PC-9 (cell line): ENCODE data around the gene COX4I1. TPM values are rescaled to one million over a fixed set of nuclear protein-coding genes. Genes with fewer than 3 reads are reported as not detected.
A peak's percentile ranks its signal among the peaks of the same experiment; 100 is the strongest.

Experiments
- BruUV-seq: library from RNA; stranded (reverse); fragments of 400-500 nt; replicated peaks from 2 replicates; lab custom pipeline; 2021; lab: Mats Ljungman, UMichigan
- CTCF ChIA-PET: fragments of 300-600 bp; sonication (Branson Sonifier 250); formaldehyde crosslinking; loops from one replicate; lab custom pipeline; 2022; ENCODE audit warnings: antibody characterized with exemption; lab: Charles Lee
- POLR2A ChIA-PET: fragments of 300-600 bp; sonication (Branson Sonifier 250); formaldehyde crosslinking; loops from one replicate; lab custom pipeline; 2022; ENCODE audit warnings: antibody characterized with exemption; ENCODE audit not compliant: unreplicated experiment; lab: Charles Lee
- DNase-seq, 2 experiments: peaks; one replicate each; pipeline versions ENCODE4 v3.0.0 to v3.0.0-alpha.2; 2015 to 2022; ENCODE audit warnings: mixed read lengths in 1 of 2
- H2AFZ ChIP-seq: fragments of 200-600 bp; sonication (generic); 2 replicates; pipeline ENCODE4 v1.8.1; 2017; ENCODE audit warnings: antibody characterized with exemption
- H3F3A ChIP-seq: fragments of 200-600 bp; sonication (generic); 2 replicates; pipeline ENCODE4 v1.8.1; 2017; ENCODE audit warnings: antibody characterized with exemption, mild to moderate bottlenecking, low read depth; ENCODE audit not compliant: insufficient read depth
- H3K27ac ChIP-seq: fragments of 200-600 bp; sonication (generic); 2 replicates; pipeline ENCODE4 v1.6.1; 2016; ENCODE audit warnings: mixed run types
- H3K27me3 ChIP-seq: fragments of 200-600 bp; sonication (generic); 2 replicates; pipeline ENCODE4 v1.6.1; 2016; ENCODE audit warnings: low read depth, mixed run types; ENCODE audit not compliant: insufficient read depth
- H3K36me3 ChIP-seq: fragments of 200-600 bp; sonication (generic); 2 replicates; pipeline ENCODE4 v1.6.1; 2016; ENCODE audit warnings: low read depth, mixed run types
- H3K4me1 ChIP-seq: fragments of 200-600 bp; sonication (generic); replicated peaks from 2 replicates; pipeline ENCODE4 v1.6.1; 2016; ENCODE audit warnings: mixed run types; ENCODE audit not compliant: insufficient read depth
- H3K4me2 ChIP-seq: fragments of 200-600 bp; sonication (generic); 2 replicates; pipeline ENCODE4 v1.6.1; 2017; ENCODE audit warnings: mixed run types
- H3K4me3 ChIP-seq: fragments of 200-600 bp; sonication (generic); 2 replicates; pipeline ENCODE4 v1.6.1; 2016; ENCODE audit warnings: mixed run types
- H3K79me2 ChIP-seq: fragments of 200-600 bp; sonication (generic); 2 replicates; pipeline ENCODE4 v1.6.1; 2017; ENCODE audit warnings: low read depth, mixed run types
- H3K9me2 ChIP-seq: fragments of 200-600 bp; sonication (generic); 2 replicates; pipeline ENCODE4 v1.8.1; 2017; ENCODE audit warnings: mild to moderate bottlenecking; ENCODE audit not compliant: insufficient read depth
- H3K9me3 ChIP-seq: fragments of 200-600 bp; sonication (generic); 2 replicates; pipeline ENCODE4 v1.8.1; 2016; ENCODE audit warnings: low read depth; ENCODE audit not compliant: insufficient read depth
- H4K20me1 ChIP-seq: fragments of 200-600 bp; sonication (generic); 2 replicates; pipeline ENCODE4 v1.8.1; 2017; ENCODE audit not compliant: insufficient read depth
- CTCF ChIP-seq: fragments of 200-600 bp; sonication (generic); conservative IDR thresholded peaks from 2 replicates; pipeline ENCODE4 v1.6.1; 2017; ENCODE audit warnings: mixed run types, antibody characterized with exemption, mild to moderate bottlenecking, moderate library complexity
- EZH2 ChIP-seq: fragments of 200-600 bp; sonication (generic); IDR thresholded peaks from 2 replicates; pipeline ENCODE4 v1.8.0; 2017; ENCODE audit warnings: antibody characterized with exemption, low read depth
- intact Hi-C: fragments of 100-400 bp; cut with micrococcal nuclease; formaldehyde crosslinking; loops from one replicate; pipeline ENCODE4 v1.10.0; 2022; ENCODE audit not compliant: unreplicated experiment
- total RNA-seq: library from RNA; stranded (reverse); gene quantifications from 2 replicates; pipeline ENCODE4 v1.2.3, GENCODE V29; 2021

Gene COX4I1
- total RNA-seq, 1 experiment from 2014 or later = 468 TPM

DNA sequence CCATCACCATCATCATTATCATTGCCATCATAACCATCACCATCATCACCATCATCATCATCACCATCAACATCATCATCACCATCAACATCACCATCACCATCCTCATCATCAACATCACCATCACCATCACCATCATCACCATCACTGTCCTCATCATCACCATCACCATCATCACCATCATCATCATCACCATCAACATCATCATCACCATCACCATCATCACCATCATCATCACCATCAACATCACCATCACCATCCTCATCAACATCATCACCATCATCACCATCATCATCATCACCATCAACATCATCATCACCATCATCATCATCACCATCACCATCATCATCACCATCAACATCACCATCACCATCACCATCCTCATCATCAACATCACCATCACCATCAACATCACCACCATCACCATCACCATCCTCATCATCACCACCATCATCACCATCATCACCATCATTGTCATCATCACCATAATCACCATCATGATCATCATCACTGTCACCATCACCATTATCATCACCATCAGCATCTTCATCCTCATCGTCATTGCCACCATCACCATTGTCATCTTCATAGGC lies 23.9 kb downstream of the COX4I1 start:
- H4K20me1 ChIP-seq = no peaks in the 10 kb centered on the region
- TF ChIP-seq CTCF (no peak), EZH2 (no peak)
- DNase-seq = no peak
- H3K36me3 ChIP-seq = no peaks in the 10 kb centered on the region
- H3K27me3 ChIP-seq = peaks cover 82% of the 10 kb centered on the region
- no TSS peak for BruUV-seq
- H3K27ac ChIP-seq = no peak overlapping the region
- ChIA-PET POLR2A (no interaction called here), CTCF (no interaction called here)
- intact Hi-C loops = no loop called here
- no peaks in the 10 kb centered on the region for H3K9me2 ChIP-seq
- no peak overlapping the region for H2AFZ ChIP-seq
- no peaks in the 10 kb centered on the region for H3K9me3 ChIP-seq
- no peak overlapping the region for H3K4me2 ChIP-seq
- no peaks in the 10 kb centered on the region for H3K79me2 ChIP-seq
- no peaks in the 10 kb centered on the region for H3K4me1 ChIP-seq
- H3K4me3 ChIP-seq = no peak overlapping the region
- H3F3A ChIP-seq = no peaks in the 10 kb centered on the region; the same call in 1 of the 2 replicates

DNA sequence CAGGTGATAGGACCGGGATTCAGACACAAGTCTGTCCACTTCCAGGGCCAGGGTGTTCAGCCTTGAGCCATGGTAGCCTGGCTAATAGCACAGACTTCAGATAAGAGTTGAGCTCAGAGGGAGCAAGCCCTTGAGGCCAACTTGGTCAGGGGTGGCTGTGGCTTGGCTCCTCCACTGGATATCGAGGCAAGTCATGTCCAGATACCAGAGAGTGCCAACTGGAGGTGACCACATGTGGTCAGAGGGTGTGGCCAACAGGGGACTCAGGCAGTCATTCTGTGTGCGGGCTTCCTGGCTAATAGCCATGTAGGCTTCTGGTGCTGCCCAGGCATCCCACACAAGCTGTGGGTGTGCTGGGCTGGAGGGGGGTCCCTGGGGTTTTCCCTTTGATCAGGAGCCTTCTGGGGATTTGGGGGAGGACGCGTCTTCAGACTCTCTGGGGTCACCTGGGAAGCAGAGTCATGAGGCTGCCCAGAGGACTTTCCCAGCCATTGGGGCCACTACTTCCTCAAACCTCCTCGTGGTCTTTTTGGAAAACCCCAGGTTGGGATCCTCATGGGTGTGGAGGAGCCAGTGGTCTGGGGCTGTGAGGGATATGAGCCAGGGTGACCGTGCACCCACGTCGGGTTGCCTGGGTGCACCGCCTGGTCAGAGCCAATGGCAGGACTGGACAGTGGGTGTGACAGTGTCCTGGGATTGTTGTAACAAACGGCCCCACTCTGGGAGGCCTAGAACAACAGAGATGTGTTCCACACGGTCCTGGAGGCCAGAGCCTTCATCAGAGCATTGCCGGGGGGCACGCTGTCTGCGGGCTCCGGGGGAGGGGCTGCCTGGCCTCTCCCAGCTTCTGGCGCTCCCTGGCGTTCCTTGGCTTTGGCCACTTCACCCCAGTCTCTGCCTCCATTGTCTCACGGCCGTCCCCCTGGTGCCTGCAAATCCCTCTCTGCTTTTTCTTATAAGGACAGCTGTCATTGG lies 25.0 kb downstream of the COX4I1 start:
- BruUV-seq = no TSS peak
- no peak for DNase-seq
- Histone ChIP-seq H3K4me1 (no peaks in the 10 kb centered on the region), H3K9me3 (no peaks in the 10 kb centered on the region), H3K36me3 (no peaks in the 10 kb centered on the region), H3K4me3 (no peak overlapping the region), H3K79me2 (no peaks in the 10 kb centered on the region), H3K4me2 (no peak overlapping the region), H2AFZ (no peak overlapping the region), H3K9me2 (no peaks in the 10 kb centered on the region), H4K20me1 (no peaks in the 10 kb centered on the region), H3F3A (no peaks in the 10 kb centered on the region; the same call in 1 of the 2 replicates), H3K27me3 (peaks cover 90% of the 10 kb centered on the region), H3K27ac (no peak overlapping the region)
- ChIA-PET CTCF (no interaction called here), POLR2A (no interaction called here)
- TF ChIP-seq EZH2 (no peak), CTCF (no peak)
- intact Hi-C loops = no loop called here

GRCh38 chr16:85825326-85825725 lies 25.8 kb downstream of the COX4I1 start:
- Histone ChIP-seq H3K79me2 (no peaks in the 10 kb centered on the region), H3K27me3 (peaks cover 90% of the 10 kb centered on the region), H3K4me2 (no peak overlapping the region), H3K27ac (no peak overlapping the region), H3F3A (no peaks in the 10 kb centered on the region), H3K9me2 (no peaks in the 10 kb centered on the region), H2AFZ (no peak overlapping the region), H3K4me1 (no peaks in the 10 kb centered on the region), H3K36me3 (no peaks in the 10 kb centered on the region), H4K20me1 (no peaks in the 10 kb centered on the region), H3K4me3 (no peak overlapping the region), H3K9me3 (no peaks in the 10 kb centered on the region)
- intact Hi-C loops = no loop called here
- TF ChIP-seq CTCF (0 out of 2 replicates have a peak, but pooled peaks have one; percentile 21), EZH2 (no peak)
- ChIA-PET CTCF (no interaction called here), POLR2A (no interaction called here)
- DNase-seq = no peak
- BruUV-seq = no TSS peak
